ENCODE measurements around the gene CCDC157. TPM values are rescaled to one million over a fixed set of nuclear protein-coding genes. Genes with fewer than 3 reads are reported as not detected.

Gene CCDC157
- total RNA-seq, 1 donor from 2014 or later, result 3.7 TPM

DNA sequence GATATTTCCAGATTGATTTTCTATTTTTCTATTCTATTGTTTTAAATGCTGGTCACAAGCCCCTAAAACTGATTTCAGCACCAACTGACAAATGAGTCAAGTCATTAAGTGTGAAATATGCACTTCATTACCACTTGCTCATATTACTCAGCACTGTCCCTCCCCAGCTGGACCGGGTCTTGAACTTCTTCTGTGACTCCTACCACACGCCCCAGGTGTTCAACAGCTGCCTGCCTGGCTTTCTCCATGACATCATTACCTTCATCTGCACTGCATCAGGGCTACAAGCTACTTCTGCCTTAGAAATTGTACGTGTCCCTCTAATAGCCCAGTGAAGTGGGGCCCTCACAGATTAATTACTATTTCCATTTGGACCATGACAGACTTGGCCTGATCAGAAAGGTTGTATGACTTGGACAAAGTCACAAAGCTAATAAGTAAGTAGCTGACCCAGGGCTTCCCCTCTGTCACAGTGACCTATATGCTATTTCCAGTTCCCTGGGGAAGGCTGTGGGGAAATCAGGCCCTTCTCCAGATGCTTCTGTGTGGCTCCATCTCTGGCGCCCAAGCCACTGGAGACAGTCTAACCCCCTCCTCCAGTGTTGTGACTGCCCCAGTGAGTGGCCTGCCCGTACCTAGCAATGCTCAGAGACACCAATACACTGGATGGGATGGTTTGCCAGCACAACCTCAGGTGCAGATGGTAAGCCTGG, 48.1 kb upstream of the CCDC157 start:
- H2AFZ ChIP-seq (replicated peaks), result no peak overlapping the region
- H3K27me3 ChIP-seq, result no peaks in the 10 kb centered on the region
- H3K27ac Mint-ChIP-seq, result no peak overlapping the region
- H3K4me1 ChIP-seq, result peaks cover 6% of the 10 kb centered on the region
- H3K9ac ChIP-seq, result no peak overlapping the region
- H3F3A ChIP-seq (ENCODE audit: low read depth), result no peaks in the 10 kb centered on the region
- no peak overlapping the region for H3K27ac ChIP-seq
- peaks cover 6% of the 10 kb centered on the region for H3K4me1 Mint-ChIP-seq
- DNase-seq (ENCODE audit: low spot score), result no peak
- H3K27me3 Mint-ChIP-seq (ENCODE audit: insufficient read depth, low read depth), result peaks cover 2% of the 10 kb centered on the region
- H3K4me3 Mint-ChIP-seq, result no peak overlapping the region
- H3K36me3 Mint-ChIP-seq, result no peaks in the 10 kb centered on the region
- H3K4me3 ChIP-seq, result no peak overlapping the region
- no peaks in the 10 kb centered on the region for H3K9me3 Mint-ChIP-seq
- TF ChIP-seq EZH2phosphoT487 (IDR thresholded peaks at IDR 0.05), result no peak
- TF ChIP-seq, protein P1, sequence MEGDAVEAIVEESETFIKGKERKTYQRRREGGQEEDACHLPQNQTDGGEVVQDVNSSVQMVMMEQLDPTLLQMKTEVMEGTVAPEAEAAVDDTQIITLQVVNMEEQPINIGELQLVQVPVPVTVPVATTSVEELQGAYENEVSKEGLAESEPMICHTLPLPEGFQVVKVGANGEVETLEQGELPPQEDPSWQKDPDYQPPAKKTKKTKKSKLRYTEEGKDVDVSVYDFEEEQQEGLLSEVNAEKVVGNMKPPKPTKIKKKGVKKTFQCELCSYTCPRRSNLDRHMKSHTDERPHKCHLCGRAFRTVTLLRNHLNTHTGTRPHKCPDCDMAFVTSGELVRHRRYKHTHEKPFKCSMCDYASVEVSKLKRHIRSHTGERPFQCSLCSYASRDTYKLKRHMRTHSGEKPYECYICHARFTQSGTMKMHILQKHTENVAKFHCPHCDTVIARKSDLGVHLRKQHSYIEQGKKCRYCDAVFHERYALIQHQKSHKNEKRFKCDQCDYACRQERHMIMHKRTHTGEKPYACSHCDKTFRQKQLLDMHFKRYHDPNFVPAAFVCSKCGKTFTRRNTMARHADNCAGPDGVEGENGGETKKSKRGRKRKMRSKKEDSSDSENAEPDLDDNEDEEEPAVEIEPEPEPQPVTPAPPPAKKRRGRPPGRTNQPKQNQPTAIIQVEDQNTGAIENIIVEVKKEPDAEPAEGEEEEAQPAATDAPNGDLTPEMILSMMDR (IDR thresholded peaks at IDR 0.05), result no peak
- no peak for TF ChIP-seq EZH2 (IDR thresholded peaks at IDR 0.05)
- H3K9me3 ChIP-seq (ENCODE audit: low read depth), result no peaks in the 10 kb centered on the region
- no peaks in the 10 kb centered on the region for H3K79me2 ChIP-seq (ENCODE audit: low read depth)
- no peaks in the 10 kb centered on the region for H3K36me3 ChIP-seq
- no peak overlapping the region for H3K4me2 ChIP-seq
- H4K20me1 ChIP-seq (ENCODE audit: low read depth), result peaks cover 2% of the 10 kb centered on the region

DNA sequence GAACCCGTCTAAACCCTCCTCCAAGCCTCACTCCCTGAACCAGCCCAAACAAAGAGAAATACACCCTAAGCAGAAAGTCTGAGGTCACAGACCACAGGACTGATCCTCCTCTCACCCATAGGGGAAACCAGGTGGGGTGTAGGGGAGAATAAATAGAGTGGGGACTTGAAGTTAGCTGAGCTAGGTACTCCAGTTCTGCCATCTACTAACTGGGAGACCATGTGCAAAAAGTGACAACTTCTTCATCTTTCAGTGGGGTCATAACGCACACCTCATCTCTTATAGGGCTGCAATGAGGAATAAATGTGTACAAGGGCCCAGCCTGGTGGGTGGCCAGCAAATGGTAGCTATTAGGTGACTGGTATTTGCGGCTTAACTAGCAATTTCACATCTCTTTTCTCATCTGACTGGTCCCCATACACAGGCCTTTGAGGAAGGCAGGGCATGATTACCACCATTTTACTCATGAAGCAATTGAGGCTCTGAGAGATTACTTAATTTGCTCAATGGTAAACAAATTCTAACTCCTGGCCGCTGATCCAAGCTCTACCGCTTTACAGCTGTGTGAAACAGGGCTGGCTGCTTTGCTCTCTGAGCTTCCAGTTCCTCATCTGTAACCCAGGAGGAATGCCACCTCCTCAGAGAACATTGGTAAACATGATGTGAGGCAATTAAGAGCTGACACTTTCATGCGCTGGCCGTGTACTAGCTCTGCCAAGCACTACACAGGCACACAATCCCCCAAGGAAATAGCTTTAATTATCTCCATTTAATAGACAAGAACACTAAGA, 46.7 kb upstream of the CCDC157 start:
- Histone ChIP-seq H3K4me1 (peaks cover 6% of the 10 kb centered on the region), H3F3A (ENCODE audit: low read depth) (no peaks in the 10 kb centered on the region), H2AFZ (replicated peaks) (no peak overlapping the region), H3K27me3 (no peaks in the 10 kb centered on the region), H3K27ac (no peak overlapping the region), H4K20me1 (ENCODE audit: low read depth) (peaks cover 1% of the 10 kb centered on the region), H3K9me3 (ENCODE audit: low read depth) (no peaks in the 10 kb centered on the region), H3K9ac (no peak overlapping the region), H3K4me3 (no peak overlapping the region), H3K36me3 (no peaks in the 10 kb centered on the region), H3K4me2 (no peak overlapping the region), H3K79me2 (ENCODE audit: low read depth) (no peaks in the 10 kb centered on the region)
- Mint-ChIP-seq H3K27ac (peak overlapping the region; percentile 9), H3K27me3 (ENCODE audit: insufficient read depth, low read depth) (peaks cover 2% of the 10 kb centered on the region), H3K9me3 (no peaks in the 10 kb centered on the region), H3K36me3 (no peaks in the 10 kb centered on the region), H3K4me1 (peaks cover 6% of the 10 kb centered on the region), H3K4me3 (no peak overlapping the region)
- DNase-seq (ENCODE audit: low spot score), result no peak
- TF ChIP-seq EZH2phosphoT487 (IDR thresholded peaks at IDR 0.05) (no peak), EZH2 (IDR thresholded peaks at IDR 0.05) (no peak)
- TF ChIP-seq, protein P1 (IDR thresholded peaks at IDR 0.05), result no peak

GRCh38 chr22:30310881-30311771, 45.7 kb upstream of the CCDC157 start:
- no peaks in the 10 kb centered on the region for H3K79me2 ChIP-seq (ENCODE audit: low read depth)
- no peak overlapping the region for H3K4me3 ChIP-seq
- Mint-ChIP-seq H3K4me1 (peaks cover 6% of the 10 kb centered on the region), H3K4me3 (no peak overlapping the region), H3K27ac (no peak overlapping the region), H3K27me3 (ENCODE audit: insufficient read depth, low read depth) (peaks cover 2% of the 10 kb centered on the region), H3K36me3 (no peaks in the 10 kb centered on the region), H3K9me3 (no peaks in the 10 kb centered on the region)
- H3K9me3 ChIP-seq (ENCODE audit: low read depth), result no peaks in the 10 kb centered on the region
- no peaks in the 10 kb centered on the region for H4K20me1 ChIP-seq (ENCODE audit: low read depth)
- no peak overlapping the region for H2AFZ ChIP-seq (replicated peaks)
- H3K27me3 ChIP-seq, result no peaks in the 10 kb centered on the region
- TF ChIP-seq EZH2 (IDR thresholded peaks at IDR 0.05), result no peak
- no peak for TF ChIP-seq EZH2phosphoT487 (IDR thresholded peaks at IDR 0.05)
- TF ChIP-seq, protein P1 (IDR thresholded peaks at IDR 0.05), result no peak
- no peaks in the 10 kb centered on the region for H3K36me3 ChIP-seq
- H3K4me1 ChIP-seq, result no peaks in the 10 kb centered on the region
- no peaks in the 10 kb centered on the region for H3F3A ChIP-seq (ENCODE audit: low read depth)
- no peak overlapping the region for H3K4me2 ChIP-seq
- no peak for DNase-seq (ENCODE audit: low spot score)
- no peak overlapping the region for H3K9ac ChIP-seq
- no peak overlapping the region for H3K27ac ChIP-seq

Data from neural progenitor cell (in vitro differentiated cells).